Stimulated activated CD4-positive, alpha-beta T cell treated with anti-CD3 and anti-CD28 coated beads, Interleukin-1b, Interleukin-23, amount 100 ng/mL, for 1 hour (primary cell): ENCODE measurements around the gene PPP4R2.

Source experiments
- DNase-seq, 2 donors: peaks; one replicate each; pipeline ENCODE4 v3.0.0-alpha.2; 2020; ENCODE audit warnings: low read depth in 2 of 2

The PPP4R2 gene

GRCh38 chr3:73069775-73070444 is 73.3 kb downstream of the PPP4R2 start:
- DNase-seq, result no peak

GRCh38 chr3:73070675-73071575 is 74.3 kb downstream of the PPP4R2 start:
- no peak for DNase-seq

GRCh38 chr3:73071952-73072351 is 75.3 kb downstream of the PPP4R2 start:
- no peak for DNase-seq

GRCh38 chr3:73072634-73073033 is 76.0 kb downstream of the PPP4R2 start:
- no peak for DNase-seq

GRCh38 chr3:73073091-73073707 is 76.6 kb downstream of the PPP4R2 start:
- no peak for DNase-seq

DNA sequence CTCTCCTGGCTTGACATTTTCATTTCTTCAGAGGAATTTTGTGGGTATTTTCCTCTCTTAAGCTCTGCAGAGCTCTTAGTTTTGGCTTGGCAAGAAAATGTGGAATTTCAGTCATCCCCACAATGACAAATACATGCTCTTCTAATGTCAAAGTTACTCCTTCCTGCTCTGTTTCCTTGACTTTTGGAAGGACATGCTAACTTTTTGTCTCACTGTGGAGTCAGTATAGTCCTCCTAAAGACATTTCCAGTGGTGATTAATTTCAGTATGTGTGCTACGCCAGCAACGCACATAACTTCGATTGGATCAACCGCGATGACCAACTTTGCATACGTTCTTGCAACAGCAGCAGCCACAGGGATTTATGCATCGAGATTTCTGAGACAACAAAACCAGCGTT is 78.2 kb downstream of the PPP4R2 start:
- DNase-seq, result no peak

- peak in 1 of 2 donors; percentile 4 for DNase-seq
Measured at GRCh38 chr3:73080216-73080966, 83.8 kb downstream of the PPP4R2 start.

GRCh38 chr3:73081140-73081539 is 84.5 kb downstream of the PPP4R2 start:
- no peak for DNase-seq

DNA sequence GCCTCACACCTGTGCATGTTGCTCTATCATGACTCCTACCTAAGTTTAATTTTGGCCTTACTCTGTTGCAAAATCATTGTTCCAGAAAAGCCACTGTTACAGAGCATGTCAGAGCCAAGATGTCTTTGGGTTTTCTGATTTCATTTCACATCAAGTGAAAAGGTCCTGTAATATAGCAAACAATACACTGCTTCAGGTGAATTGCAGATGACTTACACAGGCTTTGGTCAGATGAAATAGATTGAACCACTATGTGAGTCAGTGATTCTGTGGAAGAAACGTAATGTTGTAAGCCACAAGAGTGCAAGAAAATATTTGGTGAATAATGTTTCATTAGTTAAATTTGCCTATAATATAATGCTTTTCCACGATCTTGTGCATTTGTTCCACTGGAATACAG is 87.6 kb downstream of the PPP4R2 start:
- no peak for DNase-seq

DNA sequence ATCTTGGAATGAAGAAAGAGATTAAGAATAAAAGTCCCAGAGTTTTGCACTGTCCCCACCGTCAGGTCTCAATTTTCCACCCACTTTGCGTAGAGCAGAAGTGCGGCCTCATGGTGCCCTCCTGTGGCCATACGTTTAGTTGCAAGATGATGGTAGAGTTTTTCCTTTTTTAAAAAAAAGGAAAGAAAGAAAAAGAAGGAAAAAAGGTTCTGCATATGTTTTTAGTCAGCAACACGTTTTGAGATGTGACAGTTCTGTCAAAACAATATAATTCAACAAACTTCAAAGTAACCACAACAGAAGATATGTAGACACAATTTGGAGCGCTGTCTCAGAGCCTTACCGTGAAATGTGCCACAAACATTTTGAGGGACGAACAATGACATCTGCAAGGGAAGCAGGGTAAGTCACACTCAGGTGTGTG is 89.5 kb downstream of the PPP4R2 start:
- DNase-seq, result peak in 1 of 2 donors; percentile 13

DNA sequence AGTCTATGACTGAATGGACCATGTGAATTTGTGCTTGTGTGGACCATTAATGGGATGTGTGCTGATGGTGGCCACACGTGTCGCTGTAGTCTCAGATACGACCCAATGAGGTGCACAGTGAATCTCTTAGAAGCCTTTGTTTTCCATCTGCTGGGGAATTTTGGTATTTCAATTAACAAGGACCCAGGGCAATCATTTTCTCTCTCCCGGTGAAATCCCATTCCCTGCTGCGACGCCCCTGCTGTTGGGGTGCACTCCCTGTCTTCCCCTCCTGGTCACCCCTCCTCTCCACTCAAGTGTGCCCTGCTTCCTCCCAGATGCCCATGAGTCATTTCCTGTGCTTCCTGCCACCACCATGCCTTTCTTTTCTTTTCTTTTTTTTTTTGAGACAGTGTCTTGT is 97.5 kb downstream of the PPP4R2 start:
- no peak for DNase-seq

DNA sequence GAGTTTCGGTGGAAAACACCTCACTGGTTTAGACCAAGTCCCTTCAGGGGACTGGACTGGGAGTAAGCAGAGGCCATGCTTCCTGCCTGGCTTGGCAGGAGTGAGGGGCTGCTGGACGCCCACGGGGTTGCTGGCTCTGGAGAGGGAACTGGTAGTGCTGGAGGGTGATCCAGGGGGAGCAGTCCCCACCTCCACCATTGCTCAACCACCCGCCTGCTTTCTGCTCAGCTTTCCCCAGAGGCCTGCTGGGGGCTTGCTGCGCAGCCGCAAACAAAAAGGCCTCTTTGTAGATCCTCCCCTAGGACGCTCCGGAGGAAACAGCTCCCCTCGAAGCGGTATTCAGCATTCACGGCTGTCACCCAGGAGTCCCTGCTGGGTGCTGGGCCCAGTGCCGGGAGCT is 98.3 kb downstream of the PPP4R2 start:
- DNase-seq, result no peak

DNA sequence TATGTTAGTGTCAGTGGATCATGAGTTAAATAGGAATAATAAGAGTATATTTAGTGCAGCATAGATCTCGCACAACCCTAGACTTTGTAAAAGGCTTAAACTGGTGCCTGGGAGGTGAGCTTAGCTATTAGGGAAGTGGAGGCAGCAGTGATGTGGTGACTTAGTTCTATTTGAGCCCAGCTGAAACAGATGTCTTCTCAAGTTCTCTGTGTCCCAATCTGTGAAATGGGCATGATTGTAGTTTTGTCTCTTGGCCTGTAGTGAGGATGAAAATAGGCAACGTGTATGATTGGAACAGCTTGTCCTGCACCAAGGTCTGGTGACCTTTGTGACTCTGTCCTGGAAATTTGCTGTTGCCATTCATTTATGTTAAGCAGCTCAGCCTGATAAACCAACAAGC is 99.6 kb downstream of the PPP4R2 start:
- DNase-seq, result no peak

- DNase-seq, result no peak
Measured at GRCh38 chr3:73098026-73098425, 101.4 kb downstream of the PPP4R2 start.

GRCh38 chr3:73098873-73099272 is 102.3 kb downstream of the PPP4R2 start:
- DNase-seq, result no peak

DNA sequence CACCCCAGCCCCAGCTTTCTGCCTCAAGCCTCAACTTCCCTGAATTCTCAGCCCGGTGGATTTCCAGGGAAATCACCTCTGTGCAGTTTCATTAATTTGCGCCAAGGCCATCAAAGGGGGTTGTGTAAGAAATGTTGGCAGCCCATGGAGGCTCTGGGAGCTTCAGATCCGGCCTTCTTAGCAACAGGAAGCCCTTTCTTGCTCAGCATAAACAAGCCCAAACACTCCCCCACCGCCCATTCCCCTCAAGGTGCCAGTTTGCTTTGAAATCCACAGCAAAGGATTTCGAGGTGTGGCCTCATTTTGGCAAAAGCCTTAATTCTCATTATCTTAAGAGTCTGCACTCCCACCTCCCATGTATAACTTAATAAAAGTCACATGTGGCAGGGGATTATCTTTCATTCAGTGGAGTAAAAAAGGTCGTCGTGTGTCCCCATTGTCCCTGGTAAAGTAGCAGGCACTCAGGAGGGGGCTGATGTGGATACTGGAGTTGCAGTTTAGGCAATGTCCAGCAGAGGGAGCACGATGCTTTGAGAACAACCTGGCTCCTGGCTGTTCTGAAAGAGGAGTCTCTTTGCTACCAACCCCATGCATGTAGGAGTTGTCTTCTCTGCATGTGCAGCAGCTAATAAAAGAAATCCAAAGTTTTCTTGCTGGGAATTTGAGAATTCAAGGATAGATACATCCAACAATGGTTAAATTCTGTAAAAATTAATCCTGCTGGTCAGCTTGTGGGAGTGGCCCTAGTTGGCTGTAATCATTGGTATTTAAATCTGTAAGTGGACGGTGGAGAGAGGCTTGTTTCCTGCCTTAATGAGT is 104.3 kb downstream of the PPP4R2 start:
- peak; percentile 10 to 68 for DNase-seq

- DNase-seq, result no peak
Measured at GRCh38 chr3:73101881-73102280, 105.3 kb downstream of the PPP4R2 start.

- no peak for DNase-seq
Measured at GRCh38 chr3:73107215-73107614, 110.6 kb downstream of the PPP4R2 start.

GRCh38 chr3:73107676-73108187 is 111.1 kb downstream of the PPP4R2 start:
- no peak for DNase-seq

- no peak for DNase-seq
Measured at GRCh38 chr3:73108750-73109149, 112.1 kb downstream of the PPP4R2 start.

- no peak for DNase-seq
Measured at GRCh38 chr3:73110530-73110929, 113.9 kb downstream of the PPP4R2 start.
